ENCODE data around the gene SLC39A1. TPM values are rescaled to one million over a fixed set of nuclear protein-coding genes. Genes with fewer than 3 reads are reported as not detected.

SLC39A1 gene
- total and polyA plus RNA-seq, 9 of the 15 experiments (the other 6 are each of a cell fraction or from before 2014, with no cell fraction given), result 9.9 to 81.1 (median 62.7) TPM

DNA sequence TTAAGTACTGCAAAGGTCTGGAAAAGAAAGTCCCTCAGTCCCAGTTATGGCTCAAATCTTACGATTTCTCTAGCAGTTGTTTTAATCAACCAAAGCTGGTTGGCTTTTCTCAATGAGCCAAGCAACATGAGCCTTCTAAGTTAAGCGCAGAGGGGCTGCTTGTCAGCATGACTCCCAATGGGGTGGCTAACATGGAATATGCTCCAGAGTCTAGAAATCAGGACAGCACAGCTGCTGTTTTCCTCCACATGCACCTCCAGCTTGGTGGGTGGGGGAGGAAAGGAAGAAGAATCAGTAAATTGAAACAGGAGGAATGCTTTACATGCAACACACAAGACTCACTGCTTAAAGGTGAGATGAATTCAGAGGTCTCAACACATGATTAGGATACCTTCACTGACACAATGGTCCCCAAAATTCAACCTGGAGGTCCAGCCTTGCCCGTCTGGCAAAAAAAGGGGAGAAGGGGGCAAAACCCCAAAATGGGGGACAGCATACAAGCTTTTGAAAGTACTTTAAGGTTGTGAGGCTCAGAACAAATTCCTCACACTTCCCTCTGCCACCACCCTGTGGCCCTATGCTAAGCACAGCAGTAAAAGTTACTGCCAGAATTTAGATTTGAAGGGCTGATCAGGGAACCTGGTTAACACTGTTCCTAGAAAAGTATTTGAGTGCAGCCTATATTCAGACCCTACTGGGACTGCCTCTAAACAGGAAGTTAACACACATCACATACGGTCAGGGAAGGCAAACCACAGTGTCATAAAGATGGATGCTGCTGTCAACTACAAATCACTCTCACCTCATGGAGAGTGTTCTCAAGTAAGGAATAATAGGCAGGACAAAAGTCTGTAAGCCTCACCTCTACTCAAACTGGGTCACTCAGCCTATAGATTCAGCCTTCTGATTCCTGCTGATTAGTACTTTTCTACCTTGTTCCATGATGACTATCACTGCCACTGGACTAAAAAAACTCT lies 43.2 kb downstream of the SLC39A1 start (continued):
- TF ChIP-seq, protein P1, sequence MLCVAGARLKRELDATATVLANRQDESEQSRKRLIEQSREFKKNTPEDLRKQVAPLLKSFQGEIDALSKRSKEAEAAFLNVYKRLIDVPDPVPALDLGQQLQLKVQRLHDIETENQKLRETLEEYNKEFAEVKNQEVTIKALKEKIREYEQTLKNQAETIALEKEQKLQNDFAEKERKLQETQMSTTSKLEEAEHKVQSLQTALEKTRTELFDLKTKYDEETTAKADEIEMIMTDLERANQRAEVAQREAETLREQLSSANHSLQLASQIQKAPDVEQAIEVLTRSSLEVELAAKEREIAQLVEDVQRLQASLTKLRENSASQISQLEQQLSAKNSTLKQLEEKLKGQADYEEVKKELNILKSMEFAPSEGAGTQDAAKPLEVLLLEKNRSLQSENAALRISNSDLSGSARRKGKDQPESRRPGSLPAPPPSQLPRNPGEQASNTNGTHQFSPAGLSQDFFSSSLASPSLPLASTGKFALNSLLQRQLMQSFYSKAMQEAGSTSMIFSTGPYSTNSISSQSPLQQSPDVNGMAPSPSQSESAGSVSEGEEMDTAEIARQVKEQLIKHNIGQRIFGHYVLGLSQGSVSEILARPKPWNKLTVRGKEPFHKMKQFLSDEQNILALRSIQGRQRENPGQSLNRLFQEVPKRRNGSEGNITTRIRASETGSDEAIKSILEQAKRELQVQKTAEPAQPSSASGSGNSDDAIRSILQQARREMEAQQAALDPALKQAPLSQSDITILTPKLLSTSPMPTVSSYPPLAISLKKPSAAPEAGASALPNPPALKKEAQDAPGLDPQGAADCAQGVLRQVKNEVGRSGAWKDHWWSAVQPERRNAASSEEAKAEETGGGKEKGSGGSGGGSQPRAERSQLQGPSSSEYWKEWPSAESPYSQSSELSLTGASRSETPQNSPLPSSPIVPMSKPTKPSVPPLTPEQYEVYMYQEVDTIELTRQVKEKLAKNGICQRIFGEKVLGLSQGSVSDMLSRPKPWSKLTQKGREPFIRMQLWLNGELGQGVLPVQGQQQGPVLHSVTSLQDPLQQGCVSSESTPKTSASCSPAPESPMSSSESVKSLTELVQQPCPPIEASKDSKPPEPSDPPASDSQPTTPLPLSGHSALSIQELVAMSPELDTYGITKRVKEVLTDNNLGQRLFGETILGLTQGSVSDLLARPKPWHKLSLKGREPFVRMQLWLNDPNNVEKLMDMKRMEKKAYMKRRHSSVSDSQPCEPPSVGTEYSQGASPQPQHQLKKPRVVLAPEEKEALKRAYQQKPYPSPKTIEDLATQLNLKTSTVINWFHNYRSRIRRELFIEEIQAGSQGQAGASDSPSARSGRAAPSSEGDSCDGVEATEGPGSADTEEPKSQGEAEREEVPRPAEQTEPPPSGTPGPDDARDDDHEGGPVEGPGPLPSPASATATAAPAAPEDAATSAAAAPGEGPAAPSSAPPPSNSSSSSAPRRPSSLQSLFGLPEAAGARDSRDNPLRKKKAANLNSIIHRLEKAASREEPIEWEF (CRISPR knock-in tag; IDR thresholded peaks at IDR 0.05), result no peak
- no peak for TF ChIP-seq PHB2 (IDR thresholded peaks at IDR 0.05; ENCODE audit: low read depth)
- TF ChIP-seq TBP (optimal IDR thresholded peaks at IDR 0.05; ENCODE audit: low read depth, low read length), result peak; percentile 59
- no peak for TF ChIP-seq FOXM1 (IDR thresholded peaks at IDR 0.05; ENCODE audit: low read depth)
- no peak for TF ChIP-seq FOXM1 (CRISPR knock-in tag; IDR thresholded peaks at IDR 0.05; ENCODE audit: low read depth)
- no peak for TF ChIP-seq ATF1 (CRISPR knock-in tag; IDR thresholded peaks at IDR 0.05)
- 0 out of 2 replicates have a peak, but pooled peaks have one; percentile 29 for TF ChIP-seq ATF1 (tag; IDR thresholded peaks at IDR 0.05)
- TF ChIP-seq, protein P2, sequence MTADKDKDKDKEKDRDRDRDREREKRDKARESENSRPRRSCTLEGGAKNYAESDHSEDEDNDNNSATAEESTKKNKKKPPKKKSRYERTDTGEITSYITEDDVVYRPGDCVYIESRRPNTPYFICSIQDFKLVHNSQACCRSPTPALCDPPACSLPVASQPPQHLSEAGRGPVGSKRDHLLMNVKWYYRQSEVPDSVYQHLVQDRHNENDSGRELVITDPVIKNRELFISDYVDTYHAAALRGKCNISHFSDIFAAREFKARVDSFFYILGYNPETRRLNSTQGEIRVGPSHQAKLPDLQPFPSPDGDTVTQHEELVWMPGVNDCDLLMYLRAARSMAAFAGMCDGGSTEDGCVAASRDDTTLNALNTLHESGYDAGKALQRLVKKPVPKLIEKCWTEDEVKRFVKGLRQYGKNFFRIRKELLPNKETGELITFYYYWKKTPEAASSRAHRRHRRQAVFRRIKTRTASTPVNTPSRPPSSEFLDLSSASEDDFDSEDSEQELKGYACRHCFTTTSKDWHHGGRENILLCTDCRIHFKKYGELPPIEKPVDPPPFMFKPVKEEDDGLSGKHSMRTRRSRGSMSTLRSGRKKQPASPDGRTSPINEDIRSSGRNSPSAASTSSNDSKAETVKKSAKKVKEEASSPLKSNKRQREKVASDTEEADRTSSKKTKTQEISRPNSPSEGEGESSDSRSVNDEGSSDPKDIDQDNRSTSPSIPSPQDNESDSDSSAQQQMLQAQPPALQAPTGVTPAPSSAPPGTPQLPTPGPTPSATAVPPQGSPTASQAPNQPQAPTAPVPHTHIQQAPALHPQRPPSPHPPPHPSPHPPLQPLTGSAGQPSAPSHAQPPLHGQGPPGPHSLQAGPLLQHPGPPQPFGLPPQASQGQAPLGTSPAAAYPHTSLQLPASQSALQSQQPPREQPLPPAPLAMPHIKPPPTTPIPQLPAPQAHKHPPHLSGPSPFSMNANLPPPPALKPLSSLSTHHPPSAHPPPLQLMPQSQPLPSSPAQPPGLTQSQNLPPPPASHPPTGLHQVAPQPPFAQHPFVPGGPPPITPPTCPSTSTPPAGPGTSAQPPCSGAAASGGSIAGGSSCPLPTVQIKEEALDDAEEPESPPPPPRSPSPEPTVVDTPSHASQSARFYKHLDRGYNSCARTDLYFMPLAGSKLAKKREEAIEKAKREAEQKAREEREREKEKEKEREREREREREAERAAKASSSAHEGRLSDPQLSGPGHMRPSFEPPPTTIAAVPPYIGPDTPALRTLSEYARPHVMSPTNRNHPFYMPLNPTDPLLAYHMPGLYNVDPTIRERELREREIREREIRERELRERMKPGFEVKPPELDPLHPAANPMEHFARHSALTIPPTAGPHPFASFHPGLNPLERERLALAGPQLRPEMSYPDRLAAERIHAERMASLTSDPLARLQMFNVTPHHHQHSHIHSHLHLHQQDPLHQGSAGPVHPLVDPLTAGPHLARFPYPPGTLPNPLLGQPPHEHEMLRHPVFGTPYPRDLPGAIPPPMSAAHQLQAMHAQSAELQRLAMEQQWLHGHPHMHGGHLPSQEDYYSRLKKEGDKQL (CRISPR knock-in tag; IDR thresholded peaks at IDR 0.05; ENCODE audit: borderline replicate concordance), result no peak
- TF ChIP-seq, protein P3, sequence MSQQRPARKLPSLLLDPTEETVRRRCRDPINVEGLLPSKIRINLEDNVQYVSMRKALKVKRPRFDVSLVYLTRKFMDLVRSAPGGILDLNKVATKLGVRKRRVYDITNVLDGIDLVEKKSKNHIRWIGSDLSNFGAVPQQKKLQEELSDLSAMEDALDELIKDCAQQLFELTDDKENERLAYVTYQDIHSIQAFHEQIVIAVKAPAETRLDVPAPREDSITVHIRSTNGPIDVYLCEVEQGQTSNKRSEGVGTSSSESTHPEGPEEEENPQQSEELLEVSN (IDR thresholded peaks at IDR 0.05; ENCODE audit: borderline replicate concordance in 1 of 2, extremely low read depth in 1 of 2, insufficient read depth in 1 of 2, insufficient read length in 1 of 2, low read depth in 1 of 2, low read length in 1 of 2, poor library complexity in 1 of 2, severe bottlenecking in 1 of 2), result no peak
- TF ChIP-seq HDAC3 (IDR thresholded peaks at IDR 0.05; ENCODE audit: borderline replicate concordance, partially characterized antibody), result peak; percentile 22
- TF ChIP-seq ZNF124 (CRISPR knock-in tag; IDR thresholded peaks at IDR 0.05), result no peak
- no peak for TF ChIP-seq LARP7 (IDR thresholded peaks at IDR 0.05)
- no peak for TF ChIP-seq NEUROD1 (IDR thresholded peaks at IDR 0.05; ENCODE audit: borderline replicate concordance, low read depth, low read length, partially characterized antibody)
- peak; percentile 45 for TF ChIP-seq TAF1 (IDR thresholded peaks at IDR 0.05; ENCODE audit: control insufficient read depth, extremely low read depth, insufficient read depth, low read length, severe bottlenecking)
- TF ChIP-seq NFXL1 (CRISPR knock-in tag; IDR thresholded peaks at IDR 0.05), result no peak
